Neural crest cell (in vitro differentiated cells): ENCODE results near the gene SLC2A2. TPM values are rescaled to one million over a fixed set of nuclear protein-coding genes. Genes with fewer than 3 reads are reported as not detected.

Source experiments
- DNase-seq: peaks from one replicate; pipeline ENCODE4 v3.0.0; 2021; ENCODE audit warnings: low read depth, mixed read lengths, low spot score
- H3K27ac Mint-ChIP-seq: one replicate; pipeline ENCODE4 v1.8.0; 2021; ENCODE audit warnings: mild to moderate bottlenecking, mixed read lengths; ENCODE audit not compliant: unreplicated experiment
- H3K27me3 Mint-ChIP-seq: 2 replicates; pipeline ENCODE4 v1.8.0; 2021; ENCODE audit warnings: low read depth, mild to moderate bottlenecking, mixed read lengths
- H3K36me3 Mint-ChIP-seq: 2 replicates; pipeline ENCODE4 v1.8.0; 2021; ENCODE audit warnings: low read depth, mild to moderate bottlenecking, mixed read lengths
- H3K4me1 Mint-ChIP-seq: 2 replicates; pipeline ENCODE4 v1.8.0; 2021; ENCODE audit warnings: mixed read lengths
- H3K4me3 Mint-ChIP-seq: one replicate; pipeline ENCODE4 v1.8.0; 2021; ENCODE audit warnings: mild to moderate bottlenecking, mixed read lengths
- H3K9me3 Mint-ChIP-seq: 2 replicates; pipeline ENCODE4 v1.8.0; 2021; ENCODE audit warnings: mixed read lengths
- CTCF ChIP-seq: fragments of 200-600 bp; sonication (generic); conservative IDR thresholded peaks from 2 replicates; pipeline ENCODE4 v1.5.0; 2021; ENCODE audit warnings: antibody characterized with exemption, mild to moderate bottlenecking
- total RNA-seq: library from RNA; stranded (reverse); gene quantifications from 2 replicates; pipeline ENCODE4 v1.2.1, GENCODE V29; 2021

SLC2A2 gene
- total RNA-seq, 1 donor from 2014 or later = not detected

GRCh38 chr3:171049861-171050444, 23.4 kb upstream of the SLC2A2 start:
- peak; percentile 67 for TF ChIP-seq CTCF
- H3K4me1 Mint-ChIP-seq = peaks cover 18% of the 10 kb centered on the region
- no peaks in the 10 kb centered on the region for H3K27me3 Mint-ChIP-seq
- no peak overlapping the region for H3K27ac Mint-ChIP-seq
- H3K9me3 Mint-ChIP-seq = peaks cover 5% of the 10 kb centered on the region
- DNase-seq = peak; percentile 46
- no peaks in the 10 kb centered on the region for H3K36me3 Mint-ChIP-seq
- H3K4me3 Mint-ChIP-seq = no peak overlapping the region

DNA sequence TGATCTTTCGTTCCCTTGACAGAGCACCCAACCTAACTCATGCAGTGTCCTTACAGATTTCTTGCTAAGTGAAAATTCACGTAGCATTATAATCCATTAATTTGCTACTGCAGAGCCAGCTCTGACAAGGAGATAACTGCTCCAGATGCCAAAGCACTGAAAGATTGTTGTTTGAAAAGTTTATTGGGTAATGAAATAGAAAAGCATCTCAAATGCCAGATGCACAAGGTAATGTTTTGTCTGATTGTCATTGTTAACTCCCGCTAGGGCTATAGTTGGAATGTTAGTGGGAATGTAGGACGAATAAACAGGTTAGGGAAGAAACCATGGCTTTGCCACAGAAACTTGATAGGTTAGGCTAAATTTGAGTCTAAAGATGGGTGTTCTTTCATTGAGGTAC, 20.2 kb upstream of the SLC2A2 start:
- TF ChIP-seq CTCF = no peak
- Mint-ChIP-seq H3K9me3 (peaks cover under 1% of the 10 kb centered on the region), H3K4me1 (peaks cover 18% of the 10 kb centered on the region), H3K4me3 (no peak overlapping the region), H3K36me3 (no peaks in the 10 kb centered on the region), H3K27me3 (no peaks in the 10 kb centered on the region), H3K27ac (no peak overlapping the region)
- no peak for DNase-seq

DNA sequence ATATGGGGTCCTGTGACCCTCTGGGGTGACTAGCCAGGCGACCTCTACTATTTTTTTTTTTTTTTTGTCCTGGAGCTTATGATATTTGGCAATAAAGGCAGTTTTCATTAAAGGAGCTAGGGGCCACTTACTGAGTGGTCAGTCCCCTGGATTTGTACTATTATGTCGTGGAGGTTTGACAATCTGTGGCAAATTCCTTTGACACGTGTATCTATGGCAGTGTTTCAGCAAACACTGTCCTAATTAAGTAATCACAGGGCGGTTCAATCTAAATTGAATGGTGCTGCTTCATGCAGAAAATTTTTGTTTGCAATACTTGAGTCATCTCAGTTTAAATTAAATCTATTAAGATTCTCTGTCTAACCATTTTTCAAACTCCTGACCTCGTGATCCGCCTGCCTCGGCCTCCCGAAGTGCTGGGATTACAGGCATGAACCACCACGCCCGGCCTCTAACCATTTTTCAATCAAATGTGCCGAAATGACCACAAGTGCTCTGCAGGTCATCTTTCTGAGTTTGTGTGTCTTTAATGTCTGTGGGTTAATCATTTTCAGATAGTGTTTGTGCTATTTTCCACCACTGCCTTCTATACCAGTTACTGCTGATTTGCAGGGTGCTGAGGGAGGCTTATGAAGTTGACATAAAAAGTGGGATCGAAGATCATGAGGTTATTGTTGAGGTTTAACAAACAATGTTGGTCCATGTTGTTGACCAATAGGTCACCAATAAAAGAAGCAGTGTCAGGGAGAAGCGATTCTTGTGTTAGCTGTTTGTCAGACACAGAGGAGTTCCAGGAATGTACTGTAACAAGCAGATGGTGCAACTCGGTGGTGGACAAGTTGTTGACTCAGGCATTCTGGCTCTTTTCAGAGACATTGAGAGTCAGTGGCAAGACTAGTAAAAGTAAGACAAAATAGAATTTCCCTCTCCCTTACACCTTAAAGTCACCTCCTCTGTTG, 18.6 kb upstream of the SLC2A2 start:
- Mint-ChIP-seq H3K4me1 (peaks cover 13% of the 10 kb centered on the region), H3K4me3 (no peak overlapping the region), H3K9me3 (no peaks in the 10 kb centered on the region), H3K27ac (no peak overlapping the region), H3K27me3 (no peaks in the 10 kb centered on the region), H3K36me3 (no peaks in the 10 kb centered on the region)
- no peak for TF ChIP-seq CTCF
- DNase-seq = no peak

DNA sequence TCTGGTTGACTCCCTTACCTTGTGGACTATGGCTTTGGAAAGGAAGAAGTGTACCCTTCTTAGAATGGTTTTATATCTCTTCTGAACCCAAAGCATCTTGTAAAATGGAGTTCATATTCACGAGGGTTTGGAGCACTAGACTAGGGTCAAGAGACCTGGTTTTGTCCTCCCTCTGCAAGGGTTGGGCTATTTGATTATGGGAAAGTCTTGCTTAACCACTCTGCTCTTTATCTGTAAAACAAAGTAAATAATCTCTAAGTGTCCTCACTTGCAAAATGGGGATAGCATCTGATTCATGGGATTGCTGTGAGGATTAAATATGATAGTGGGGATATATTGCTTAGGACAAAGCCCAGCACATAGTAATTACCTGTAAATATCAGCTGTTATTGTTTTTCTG, 17.9 kb upstream of the SLC2A2 start:
- Mint-ChIP-seq H3K4me1 (peaks cover 8% of the 10 kb centered on the region), H3K27me3 (no peaks in the 10 kb centered on the region), H3K4me3 (no peak overlapping the region), H3K9me3 (no peaks in the 10 kb centered on the region), H3K36me3 (no peaks in the 10 kb centered on the region), H3K27ac (no peak overlapping the region)
- TF ChIP-seq CTCF = no peak
- no peak for DNase-seq

GRCh38 chr3:171039674-171040073, 13.2 kb upstream of the SLC2A2 start:
- Mint-ChIP-seq H3K4me1 (peaks cover 5% of the 10 kb centered on the region), H3K4me3 (no peak overlapping the region), H3K36me3 (no peaks in the 10 kb centered on the region), H3K27me3 (no peaks in the 10 kb centered on the region), H3K27ac (no peak overlapping the region), H3K9me3 (no peaks in the 10 kb centered on the region)
- DNase-seq = no peak
- TF ChIP-seq CTCF = no peak
